Tibial nerve (tissue), 4 donors: Measurements from ENCODE around the gene HOXA5. TPM values are rescaled to one million over a fixed set of nuclear protein-coding genes. Genes with fewer than 3 reads are reported as not detected.
A peak's percentile ranks its signal among the peaks of the same experiment; 100 is the strongest.

Source experiments
- DNase-seq, 2 donors: peaks; one replicate each; pipeline ENCODE4 v3.0.0-alpha.2; 2019; ENCODE audit warnings: low spot score in 2 of 2
- H3K27ac ChIP-seq, 4 donors: fragments of 200-600 bp; sonication (generic) in 3 of 4; one replicate each; pipeline ENCODE4 v1.5.1; 2017 to 2019; ENCODE audit warnings: mild to moderate bottlenecking in 1 of 4
- H3K27me3 ChIP-seq, 2 donors: fragments of 200-600 bp; sonication (generic) in 1 of 2; one replicate each; pipeline versions ENCODE4 v1.5.1 to v1.6.0; 2017 to 2019
- H3K36me3 ChIP-seq, 3 donors: fragments of 200-600 bp; sonication (generic); one replicate each; pipeline ENCODE4 v1.5.1; 2018 to 2019
- H3K4me1 ChIP-seq, 4 donors: fragments of 200-600 bp; sonication (generic) in 3 of 4; one replicate each; pipeline ENCODE4 v1.5.1; 2017 to 2019
- H3K4me3 ChIP-seq, 4 donors: fragments of 200-600 bp; sonication (generic) in 3 of 4; one replicate each; pipeline ENCODE4 v1.5.1; 2017 to 2019; ENCODE audit warnings: mild to moderate bottlenecking in 1 of 4, moderate library complexity in 1 of 4
- H3K9me3 ChIP-seq, 4 donors: fragments of 200-600 bp; sonication (generic) in 3 of 4; one replicate each; pipeline ENCODE4 v1.5.1; 2017 to 2019
- CTCF ChIP-seq, 5 experiments: fragments of 200-600 bp in 3 of 5; fragments of 450-650 bp in 2 of 5; sonication (generic) in 3 of 5; IDR thresholded peaks; one replicate each; pipeline ENCODE4 v1.5.1; 2016 to 2019; ENCODE audit warnings: antibody characterized with exemption in 5 of 5, mild to moderate bottlenecking in 3 of 5, moderate library complexity in 2 of 5
- EP300 ChIP-seq, 2 donors: sonication (generic); formaldehyde crosslinking; IDR thresholded peaks; one replicate each; pipeline ENCODE4 v1.6.1; 2017; ENCODE audit warnings: antibody characterized with exemption in 2 of 2, mild to moderate bottlenecking in 1 of 2
- POLR2A ChIP-seq, 2 donors: fragments of 450-650 bp; IDR thresholded peaks; one replicate each; pipeline ENCODE4 v1.6.1; 2017; ENCODE audit warnings: antibody characterized with exemption in 2 of 2, mild to moderate bottlenecking in 2 of 2, moderate library complexity in 2 of 2
- WGBS, 2 donors: methylation state at CpG; one replicate each; pipeline ENCODE4 v1.1.5; 2018; 5-methylcytosine and 5-hydroxymethylcytosine counted together
- total RNA-seq, 4 donors: library from RNA; depleted of rRNA; stranded (reverse); fragments of >200 nt; gene quantifications; one replicate each; pipeline ENCODE4 v1.1.0, GENCODE V29; 2016

HOXA5 gene
- total RNA-seq, 4 donors from 2014 or later: 12.0 to 25.9 (median 16.6) TPM

- 82 to 85% methylated on average over 2 of the region's 2 CpGs for WGBS, 2 donors
- Histone ChIP-seq H3K4me1 (peaks cover 0 to 84% (median 20%) of the 10 kb centered on the region in 4 donors), H3K4me3 (no peak overlapping the region), H3K27me3 (peaks cover 0 to 66% of the 10 kb centered on the region in 2 donors), H3K27ac (no peak overlapping the region), H3K9me3 (no peaks in the 10 kb centered on the region), H3K36me3 (no peaks in the 10 kb centered on the region)
- TF ChIP-seq CTCF (IDR thresholded peaks at IDR 0.05): no peak
- no peak for TF ChIP-seq POLR2A (IDR thresholded peaks at IDR 0.05)
- no peak for TF ChIP-seq EP300 (IDR thresholded peaks at IDR 0.05)
- DNase-seq: no peak
Observed at GRCh38 chr7:27132214-27132613, 11.3 kb downstream of the HOXA5 start.

- no peak for DNase-seq
- Histone ChIP-seq H3K27me3 (peaks cover 0 to 64% of the 10 kb centered on the region in 2 donors), H3K36me3 (no peaks in the 10 kb centered on the region), H3K4me1 (peaks cover 0 to 79% (median 16%) of the 10 kb centered on the region in 4 donors), H3K27ac (peak overlapping the region in 3 of 4 donors; percentile 56 to 90 (median 84)), H3K9me3 (no peaks in the 10 kb centered on the region), H3K4me3 (peak overlapping the region; percentile 51 to 76 (median 64))
- TF ChIP-seq EP300 (IDR thresholded peaks at IDR 0.05) (no peak), POLR2A (IDR thresholded peaks at IDR 0.05) (no peak), CTCF (IDR thresholded peaks at IDR 0.05) (no peak)
- WGBS, 2 donors: 37 to 44% methylated on average over 12 of the region's 12 CpGs
Observed at GRCh38 chr7:27131390-27131819, 12.1 kb downstream of the HOXA5 start.

GRCh38 chr7:27130540-27131389, 12.7 kb downstream of the HOXA5 start, which contains the start of gene HOXA4:
HOXA4 (minus strand) TSS chr7:27130757; CDS start chr7:27130733, 24 bp downstream.
- Histone ChIP-seq H3K27ac (peak within 1 kb of the TSS; percentile 56 to 90 (median 76)), H3K27me3 (peaks cover 0 to 58% of the 10 kb centered on the region in 2 donors), H3K9me3 (no peaks in the 10 kb centered on the region), H3K36me3 (no peaks in the 10 kb centered on the region), H3K4me3 (peak within 1 kb of the TSS; percentile 51 to 76 (median 64)), H3K4me1 (peaks cover 0 to 79% (median 13%) of the 10 kb centered on the region in 4 donors)
- DNase-seq: peak; percentile 84 to 90
- 2 to 5% methylated on average over 48 to 64 of the region's 67 CpGs for WGBS, 2 donors
- TF ChIP-seq POLR2A (IDR thresholded peaks at IDR 0.05): peak in 1 of 2 donors; percentile 69
- TF ChIP-seq CTCF (IDR thresholded peaks at IDR 0.05): no peak
- peak; percentile 37 to 77 for TF ChIP-seq EP300 (IDR thresholded peaks at IDR 0.05)

DNA sequence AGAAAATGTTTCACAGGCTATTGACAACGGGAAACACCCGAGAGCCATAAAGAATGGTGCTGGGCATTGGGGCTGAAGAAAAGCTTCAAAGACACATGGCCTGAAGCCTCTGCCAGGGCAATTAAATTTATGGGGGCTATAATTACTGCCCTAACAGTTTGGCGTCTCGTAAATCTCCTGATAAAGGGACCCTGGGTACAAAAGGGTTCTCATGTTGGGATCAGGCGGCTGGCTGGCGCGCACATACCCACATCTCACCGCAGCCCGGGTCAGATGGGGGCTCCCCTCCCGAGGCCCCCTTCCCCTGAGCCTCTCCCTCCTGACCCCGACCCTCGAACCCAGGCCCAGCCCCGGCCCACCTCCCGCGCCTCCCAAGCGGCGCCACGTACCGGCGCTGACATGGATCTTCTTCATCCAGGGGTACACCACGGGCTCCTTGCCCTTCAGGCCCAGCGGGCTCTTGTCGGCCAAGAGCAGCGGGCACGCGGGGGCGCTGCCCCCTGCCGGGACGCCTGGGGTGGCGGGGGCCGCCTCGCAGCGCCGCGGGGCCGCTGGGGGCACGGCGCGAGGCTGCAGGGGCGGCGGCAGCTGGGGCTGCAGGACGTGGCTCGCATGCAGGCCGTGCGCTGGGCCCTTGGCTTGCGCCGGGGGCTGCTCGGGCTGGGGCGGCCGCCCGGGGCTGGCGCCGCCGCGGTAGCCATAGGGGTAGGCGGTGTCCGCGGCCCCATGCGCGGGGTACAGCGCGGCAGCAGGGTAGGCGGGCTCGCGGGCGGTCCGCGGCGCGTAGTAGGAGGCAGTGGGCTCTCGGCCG, 13.5 kb downstream of the HOXA5 start:
- no peak for TF ChIP-seq EP300 (IDR thresholded peaks at IDR 0.05)
- TF ChIP-seq CTCF (IDR thresholded peaks at IDR 0.05): peak in 3 of 5 experiments; percentile 13 to 21 (median 19)
- peak overlapping the region; percentile 56 to 90 (median 71) for H3K27ac ChIP-seq
- no peaks in the 10 kb centered on the region for H3K9me3 ChIP-seq
- peak overlapping the region; percentile 51 to 76 (median 64) for H3K4me3 ChIP-seq
- 26 to 32% methylated on average over 11 to 22 of the region's 72 CpGs for WGBS, 2 donors
- H3K27me3 ChIP-seq: peaks cover 0 to 50% of the 10 kb centered on the region in 2 donors
- DNase-seq: no peak
- peaks cover 0 to 80% (median 6%) of the 10 kb centered on the region in 4 donors for H3K4me1 ChIP-seq
- H3K36me3 ChIP-seq: no peaks in the 10 kb centered on the region
